Lung (tissue), 16 donors: Measurements from ENCODE around the gene SYT3. TPM values are rescaled to one million over a fixed set of nuclear protein-coding genes. Genes with fewer than 3 reads are reported as not detected.

ENCODE experiments used
- ATAC-seq: fragments of 200-7000 bp; cut with Tn5 transposase; one replicate; pipeline ENCODE4 v1.9.1; 2020; ENCODE audit warnings: moderate number of reproducible peaks; ENCODE audit not compliant: insufficient read depth, low FRiP score
- DNase-seq, 3 donors: peaks; one replicate each; pipeline ENCODE4 v3.0.0-alpha.2; 2013 to 2017
- H3K27ac ChIP-seq, 2 donors: one replicate each; pipeline ENCODE4 v1.5.1; 2013; ENCODE audit warnings: mild to moderate bottlenecking in 2 of 2, moderate library complexity in 2 of 2, control low read depth in 1 of 2, inconsistent platforms in 1 of 2, low read depth in 1 of 2, low read length in 1 of 2
- H3K27me3 ChIP-seq, 3 donors: one replicate each; pipeline ENCODE4 v1.5.1; 2013; ENCODE audit warnings: low read length in 2 of 3; ENCODE audit not compliant: control insufficient read depth in 3 of 3, insufficient read depth in 3 of 3
- H3K36me3 ChIP-seq, 4 donors: one replicate each; pipeline ENCODE4 v1.5.1; 2013; ENCODE audit warnings: low read length in 4 of 4, mild to moderate bottlenecking in 1 of 4, moderate library complexity in 1 of 4; ENCODE audit not compliant: control insufficient read depth in 4 of 4, insufficient read depth in 4 of 4
- H3K4me1 ChIP-seq, 5 donors: one replicate each; pipeline ENCODE4 v1.5.1; 2013; ENCODE audit warnings: low read length in 5 of 5, mild to moderate bottlenecking in 2 of 5, moderate library complexity in 1 of 5; ENCODE audit not compliant: control insufficient read depth in 5 of 5, insufficient read depth in 5 of 5
- H3K4me3 ChIP-seq: one replicate; pipeline ENCODE4 v1.5.1; 2013; ENCODE audit warnings: mild to moderate bottlenecking, control low read depth, moderate library complexity
- H3K9ac ChIP-seq, 2 donors: one replicate each; pipeline ENCODE4 v1.5.1; 2013; ENCODE audit warnings: low read length in 2 of 2, control low read depth in 1 of 2; ENCODE audit not compliant: insufficient read depth in 1 of 2
- H3K9me3 ChIP-seq, 4 donors: one replicate each; pipeline ENCODE4 v1.5.1; 2013; ENCODE audit warnings: low read length in 3 of 4, mild to moderate bottlenecking in 1 of 4, moderate library complexity in 1 of 4; ENCODE audit not compliant: control insufficient read depth in 4 of 4, insufficient read depth in 3 of 4
- WGBS, 2 donors: extraction: QIAGEN DNeasy Blood & Tissue Kit; methylation state at CpG; one replicate each; pipeline ENCODE4 v1.1.7; 2013; 5-methylcytosine and 5-hydroxymethylcytosine counted together
- long read RNA-seq, 5 donors: transcript quantifications; one replicate each; lab custom pipeline, GENCODE V29; 2026
- polyA plus RNA-seq, 2 donors: library from polyadenylated mRNA; stranded (reverse); fragments of 200-250 nt; gene quantifications; one replicate each; pipeline ENCODE4 v1.2.1, GENCODE V29; 2013
- total RNA-seq, 2 donors: library from RNA; depleted of rRNA in 1 of 2; stranded (reverse); fragments of >200 nt in 1 of 2; gene quantifications; one replicate each; pipeline ENCODE4 v1.2.1, GENCODE V29; 2014 to 2021
- TF ChIP-seq, protein P1 (sequence below): IDR thresholded peaks from 2 replicates; pipeline ENCODE4 v1.5.1; 2012; ENCODE audit warnings: mild to moderate bottlenecking; ENCODE audit errors: control extremely low read depth, extremely low read depth
- donor health status: control.
- donor health status: control.
- donor health status: Bipolar disorder and iron deficiency.
- donor health status: healthy.
- donor health status: DM: yes; HTN: yes; CAD: no.

Gene SYT3, protein sequence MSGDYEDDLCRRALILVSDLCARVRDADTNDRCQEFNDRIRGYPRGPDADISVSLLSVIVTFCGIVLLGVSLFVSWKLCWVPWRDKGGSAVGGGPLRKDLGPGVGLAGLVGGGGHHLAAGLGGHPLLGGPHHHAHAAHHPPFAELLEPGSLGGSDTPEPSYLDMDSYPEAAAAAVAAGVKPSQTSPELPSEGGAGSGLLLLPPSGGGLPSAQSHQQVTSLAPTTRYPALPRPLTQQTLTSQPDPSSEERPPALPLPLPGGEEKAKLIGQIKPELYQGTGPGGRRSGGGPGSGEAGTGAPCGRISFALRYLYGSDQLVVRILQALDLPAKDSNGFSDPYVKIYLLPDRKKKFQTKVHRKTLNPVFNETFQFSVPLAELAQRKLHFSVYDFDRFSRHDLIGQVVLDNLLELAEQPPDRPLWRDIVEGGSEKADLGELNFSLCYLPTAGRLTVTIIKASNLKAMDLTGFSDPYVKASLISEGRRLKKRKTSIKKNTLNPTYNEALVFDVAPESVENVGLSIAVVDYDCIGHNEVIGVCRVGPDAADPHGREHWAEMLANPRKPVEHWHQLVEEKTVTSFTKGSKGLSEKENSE
- total RNA-seq = 1 to 10 TPM in 1 of 2 donors, under 1 TPM in 1; 0.60 to 1.5 TPM
- under 1 TPM; 0.23 to 0.81 TPM for polyA plus RNA-seq
- long read RNA-seq, donor 1 = 0 reads
- long read RNA-seq, donor 2 = 0 reads
- long read RNA-seq, donor 3 = 0 reads
- long read RNA-seq, donor 4 = 0 reads
- long read RNA-seq, donor 5 = 0 reads

DNA sequence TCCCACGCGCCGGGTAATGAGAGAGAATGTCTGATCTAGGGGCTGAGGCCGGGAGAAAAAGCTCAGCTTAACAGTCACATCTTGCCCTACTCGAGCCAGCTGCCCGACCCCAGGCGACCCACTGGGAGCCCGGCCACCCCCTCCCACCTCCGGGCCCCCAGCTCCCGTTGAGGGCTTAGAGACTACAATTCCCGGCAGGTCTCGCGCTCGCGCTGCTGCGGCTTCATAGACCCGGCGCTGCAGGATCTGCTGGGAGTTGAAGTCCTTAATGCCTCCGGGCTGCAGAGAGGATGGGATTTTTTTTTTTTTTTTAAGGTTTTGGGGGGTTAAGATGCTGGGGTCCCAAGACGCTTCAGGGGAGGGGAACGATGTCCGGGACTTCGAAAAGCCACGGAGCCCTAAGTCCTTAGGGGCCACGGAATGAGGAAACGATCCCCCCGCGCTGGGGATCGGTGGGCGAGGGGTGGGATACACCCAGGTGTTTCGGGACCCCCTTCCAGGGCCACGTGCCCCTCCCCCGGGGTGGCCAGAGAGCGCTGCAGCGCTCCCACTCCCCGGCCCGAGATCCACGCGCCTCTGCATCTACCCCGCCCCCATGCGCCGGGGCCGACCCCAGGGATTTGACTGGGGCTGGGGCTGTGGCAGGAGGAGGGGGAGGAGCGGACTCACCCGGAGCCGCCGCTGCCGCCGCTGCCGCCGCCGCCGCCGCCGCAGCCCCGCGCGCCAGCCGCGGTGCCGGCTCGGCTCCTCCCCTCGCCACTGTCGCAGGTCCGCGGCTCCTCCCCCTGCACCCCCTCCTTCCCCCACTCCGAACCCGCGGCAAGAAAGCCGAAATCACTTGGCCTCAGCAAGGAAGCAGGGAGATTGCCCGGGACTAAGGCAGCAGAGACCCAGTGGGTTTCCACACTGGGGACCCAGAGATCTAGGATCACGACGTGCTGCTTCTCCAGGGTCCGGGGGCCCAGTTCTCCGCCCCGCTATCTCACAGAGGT lies at the start of gene SYT3:
SYT3 (minus strand) TSS at position 761 of the 992 bp plus-strand sequence. CDS start 2,470 bp downstream, outside the sequence.
- ATAC-seq = no peak
- Histone ChIP-seq H3K9me3 (peaks cover 0 to 20% (median 4%) of the 10 kb centered on the region in 4 donors), H3K36me3 (no peaks in the 10 kb centered on the region), H3K4me3 (no peak within 1 kb of the TSS), H3K9ac (no peak within 1 kb of the TSS), H3K27me3 (peaks cover 4 to 35% (median 15%) of the 10 kb centered on the region in 3 donors), H3K4me1 (peaks cover 0 to 4% (median 0%) of the 10 kb centered on the region in 5 donors), H3K27ac (no peak within 1 kb of the TSS)
- TF ChIP-seq, protein P1, sequence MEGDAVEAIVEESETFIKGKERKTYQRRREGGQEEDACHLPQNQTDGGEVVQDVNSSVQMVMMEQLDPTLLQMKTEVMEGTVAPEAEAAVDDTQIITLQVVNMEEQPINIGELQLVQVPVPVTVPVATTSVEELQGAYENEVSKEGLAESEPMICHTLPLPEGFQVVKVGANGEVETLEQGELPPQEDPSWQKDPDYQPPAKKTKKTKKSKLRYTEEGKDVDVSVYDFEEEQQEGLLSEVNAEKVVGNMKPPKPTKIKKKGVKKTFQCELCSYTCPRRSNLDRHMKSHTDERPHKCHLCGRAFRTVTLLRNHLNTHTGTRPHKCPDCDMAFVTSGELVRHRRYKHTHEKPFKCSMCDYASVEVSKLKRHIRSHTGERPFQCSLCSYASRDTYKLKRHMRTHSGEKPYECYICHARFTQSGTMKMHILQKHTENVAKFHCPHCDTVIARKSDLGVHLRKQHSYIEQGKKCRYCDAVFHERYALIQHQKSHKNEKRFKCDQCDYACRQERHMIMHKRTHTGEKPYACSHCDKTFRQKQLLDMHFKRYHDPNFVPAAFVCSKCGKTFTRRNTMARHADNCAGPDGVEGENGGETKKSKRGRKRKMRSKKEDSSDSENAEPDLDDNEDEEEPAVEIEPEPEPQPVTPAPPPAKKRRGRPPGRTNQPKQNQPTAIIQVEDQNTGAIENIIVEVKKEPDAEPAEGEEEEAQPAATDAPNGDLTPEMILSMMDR = no peak
- 4 to 7% methylated on average over 61 to 75 of the region's 76 CpGs for WGBS, 2 donors
- peak; percentile 31 to 58 (median 43) for DNase-seq

DNA sequence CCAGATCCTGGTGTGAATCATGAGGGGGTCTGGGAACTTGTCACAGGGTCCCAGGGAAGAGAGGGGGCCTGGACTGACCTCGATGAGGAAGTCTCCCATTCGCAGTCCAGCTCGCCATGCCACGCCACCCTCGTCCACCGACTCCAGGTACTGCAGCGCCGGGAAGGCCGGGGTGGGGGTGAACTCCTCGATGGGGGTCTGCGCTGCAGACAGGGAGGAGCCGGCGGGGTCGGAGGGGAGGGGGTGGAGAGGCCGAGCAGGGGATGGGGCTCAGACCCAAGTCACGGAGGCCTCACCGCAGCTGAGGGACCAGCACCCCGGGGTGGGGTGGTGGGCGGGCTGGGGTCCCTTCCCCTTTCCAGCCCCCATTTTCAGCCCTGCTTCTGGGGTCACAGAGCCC lies 49.1 kb upstream of the SYT3 start:
- peaks cover 11 to 42% (median 22%) of the 10 kb centered on the region in 3 donors for H3K27me3 ChIP-seq
- peaks cover 0 to 2% (median 0%) of the 10 kb centered on the region in 5 donors for H3K4me1 ChIP-seq
- ATAC-seq (no peak), DNase-seq (no peak)
- H3K9me3 ChIP-seq = peaks cover 0 to 5% (median 0%) of the 10 kb centered on the region in 4 donors
- H3K9ac ChIP-seq = no peak overlapping the region
- H3K27ac ChIP-seq = no peak overlapping the region
- peaks cover 0 to 2% (median 0%) of the 10 kb centered on the region in 4 donors for H3K36me3 ChIP-seq
- TF ChIP-seq, protein P1 = no peak
- WGBS, 2 donors = 59 to 79% methylated on average over 15 to 19 of the region's 19 CpGs
- no peak overlapping the region for H3K4me3 ChIP-seq

DNA sequence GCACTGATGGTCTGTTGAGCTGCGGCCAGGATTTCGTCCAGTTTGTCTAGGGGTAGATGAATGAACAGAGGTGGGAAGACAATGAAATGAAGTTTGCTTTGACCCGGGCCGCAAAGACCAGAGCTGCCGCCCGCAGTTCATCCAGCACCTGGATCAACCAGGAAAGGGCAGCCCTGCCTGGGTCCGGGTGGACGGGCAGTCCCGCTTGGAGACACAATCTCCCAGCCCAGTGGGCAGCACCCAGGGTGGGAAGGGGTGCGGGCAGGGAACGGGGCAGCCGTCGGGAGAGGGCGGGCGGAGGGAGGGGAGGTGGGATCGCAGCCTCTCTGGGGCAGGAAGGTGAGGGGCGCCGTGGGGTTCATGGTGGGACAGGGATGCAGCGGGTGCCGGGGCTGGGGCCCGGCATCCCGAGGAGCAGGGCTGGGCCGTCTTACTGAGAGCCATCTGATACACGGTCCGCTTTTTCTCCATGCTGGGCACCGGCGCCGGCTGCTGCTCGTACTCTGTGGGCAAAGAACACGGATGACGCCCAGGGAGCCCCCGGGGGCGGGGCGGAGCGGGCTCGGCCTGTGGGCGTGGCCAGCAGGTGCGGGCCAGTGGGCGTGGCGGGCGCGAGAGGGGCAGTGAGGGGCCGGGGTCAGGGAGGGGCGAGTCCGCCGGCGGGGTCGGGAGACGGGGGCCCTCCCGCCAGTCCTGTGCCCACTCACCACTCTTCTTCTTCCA lies 46.8 kb upstream of the SYT3 start:
- H3K4me3 ChIP-seq = no peak overlapping the region
- peaks cover 5 to 22% (median 15%) of the 10 kb centered on the region in 3 donors for H3K27me3 ChIP-seq
- H3K27ac ChIP-seq = no peak overlapping the region
- WGBS, 2 donors = 15 to 21% methylated on average over 46 to 50 of the region's 50 CpGs
- peaks cover 0 to 2% (median 0%) of the 10 kb centered on the region in 4 donors for H3K36me3 ChIP-seq
- peaks cover 0 to 2% (median 0%) of the 10 kb centered on the region in 5 donors for H3K4me1 ChIP-seq
- DNase-seq (no peak), ATAC-seq (no peak)
- TF ChIP-seq, protein P1 = no peak
- H3K9ac ChIP-seq = no peak overlapping the region
- peaks cover 0 to 3% (median 0%) of the 10 kb centered on the region in 4 donors for H3K9me3 ChIP-seq
